Adrenal gland (tissue), 5 donors: Measurements from ENCODE around the gene IL3RA.

ENCODE experiments used
- POLR2A ChIP-seq, 2 donors: fragments of 450-650 bp; IDR thresholded peaks; one replicate each; pipeline ENCODE4 v1.6.1; 2017; ENCODE audit warnings: antibody characterized with exemption in 2 of 2, mild to moderate bottlenecking in 2 of 2, moderate library complexity in 1 of 2
- TF ChIP-seq, protein P1 (sequence below), 6 experiments: fragments of 450-650 bp in 4 of 6; fragments of 200-600 bp in 2 of 6; sonication (generic) in 1 of 6; IDR thresholded peaks; 1 replicate in 5 of 6; 2 replicates in 1 of 6; pipeline versions ENCODE4 v1.5.1 to v1.8.0; 2016 to 2021; ENCODE audit warnings: antibody characterized with exemption in 6 of 6, mild to moderate bottlenecking in 2 of 6, moderate library complexity in 1 of 6
- donor health status: DM: no; HTN: no; CAD: no.

DNA sequence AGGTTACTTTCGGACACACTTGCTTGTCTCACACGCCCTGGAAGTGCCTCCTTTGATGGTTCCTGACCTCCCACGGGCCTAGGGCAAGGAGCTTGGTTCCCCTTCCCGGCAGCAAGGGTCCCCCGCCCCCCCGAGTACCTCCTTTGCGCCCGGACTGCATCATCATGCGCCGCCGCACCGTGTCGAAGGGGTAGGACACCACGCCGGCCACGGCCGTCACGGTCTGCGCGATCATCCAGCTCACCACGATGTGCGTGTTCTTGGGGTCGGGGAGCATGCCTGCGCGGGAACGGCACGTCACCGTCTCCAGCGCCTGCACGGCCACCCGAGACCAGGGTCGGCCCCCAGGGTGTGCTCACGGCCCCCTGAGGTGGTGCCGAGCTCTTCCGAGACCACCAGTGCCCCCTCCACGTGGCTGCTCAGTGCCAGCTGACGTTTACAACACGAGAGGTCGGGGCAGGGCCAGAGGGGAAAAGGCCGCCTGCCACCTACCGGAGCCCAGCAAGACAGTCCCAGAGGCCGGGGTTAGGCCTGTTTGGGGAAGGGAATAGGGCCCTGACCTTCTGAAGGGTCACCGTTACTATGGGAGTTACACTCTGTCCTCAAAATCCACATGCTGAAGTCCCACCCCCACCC is 50.7 kb downstream of the IL3RA start:
- TF ChIP-seq, protein P1, sequence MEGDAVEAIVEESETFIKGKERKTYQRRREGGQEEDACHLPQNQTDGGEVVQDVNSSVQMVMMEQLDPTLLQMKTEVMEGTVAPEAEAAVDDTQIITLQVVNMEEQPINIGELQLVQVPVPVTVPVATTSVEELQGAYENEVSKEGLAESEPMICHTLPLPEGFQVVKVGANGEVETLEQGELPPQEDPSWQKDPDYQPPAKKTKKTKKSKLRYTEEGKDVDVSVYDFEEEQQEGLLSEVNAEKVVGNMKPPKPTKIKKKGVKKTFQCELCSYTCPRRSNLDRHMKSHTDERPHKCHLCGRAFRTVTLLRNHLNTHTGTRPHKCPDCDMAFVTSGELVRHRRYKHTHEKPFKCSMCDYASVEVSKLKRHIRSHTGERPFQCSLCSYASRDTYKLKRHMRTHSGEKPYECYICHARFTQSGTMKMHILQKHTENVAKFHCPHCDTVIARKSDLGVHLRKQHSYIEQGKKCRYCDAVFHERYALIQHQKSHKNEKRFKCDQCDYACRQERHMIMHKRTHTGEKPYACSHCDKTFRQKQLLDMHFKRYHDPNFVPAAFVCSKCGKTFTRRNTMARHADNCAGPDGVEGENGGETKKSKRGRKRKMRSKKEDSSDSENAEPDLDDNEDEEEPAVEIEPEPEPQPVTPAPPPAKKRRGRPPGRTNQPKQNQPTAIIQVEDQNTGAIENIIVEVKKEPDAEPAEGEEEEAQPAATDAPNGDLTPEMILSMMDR (IDR thresholded peaks at IDR 0.05) = no peak
- no peak for TF ChIP-seq POLR2A (IDR thresholded peaks at IDR 0.05)
